PC-9 (cell line): Measurements from ENCODE around the gene POTEH.
"Not testable (repeated sequence)": the region's sequence is repeated elsewhere in the genome, so short reads cannot be mapped to it uniquely, and the experiment has no call there.

ENCODE experiments used
- CTCF ChIP-seq: fragments of 200-600 bp; sonication (generic); conservative IDR thresholded peaks from 2 replicates; pipeline ENCODE4 v1.6.1; 2017; ENCODE audit warnings: mixed run types, antibody characterized with exemption, mild to moderate bottlenecking, moderate library complexity
- EZH2 ChIP-seq: fragments of 200-600 bp; sonication (generic); IDR thresholded peaks from 2 replicates; pipeline ENCODE4 v1.8.0; 2017; ENCODE audit warnings: antibody characterized with exemption, low read depth

- TF ChIP-seq CTCF, EZH2: not testable (repeated sequence)
These were observed 28.7 kb upstream of the POTEH start for GRCh38 chr22:15661102-15661501.
